Neutrophil (primary cell): Measurements from ENCODE around the gene TPGS2.

Experiments used
- H3K27ac ChIP-seq: fragments of 200-600 bp; sonication (generic); 2 replicates; pipeline ENCODE4 v1.5.1; 2016; ENCODE audit warnings: mild to moderate bottlenecking, moderate library complexity
- H3K27me3 ChIP-seq: fragments of 200-600 bp; sonication (generic); 2 replicates; pipeline ENCODE4 v1.6.0; 2016; ENCODE audit warnings: mild to moderate bottlenecking
- H3K36me3 ChIP-seq: fragments of 200-600 bp; sonication (generic); 2 replicates; pipeline ENCODE4 v1.5.1; 2017
- H3K4me1 ChIP-seq, 2 experiments: fragments of 200-600 bp in 1 of 2; sonication (generic) in 1 of 2; 1 replicate in 1 of 2; 2 replicates in 1 of 2; pipeline versions ENCODE4 v1.5.1 to v1.6.1; 2013 to 2016; ENCODE audit warnings: low read depth in 1 of 2, low read length in 1 of 2, mild to moderate bottlenecking in 1 of 2, moderate library complexity in 1 of 2; ENCODE audit not compliant: control insufficient read depth in 1 of 2, insufficient read depth in 1 of 2
- H3K4me3 ChIP-seq, 2 experiments: fragments of 200-600 bp in 1 of 2; sonication (generic) in 1 of 2; 1 replicate in 1 of 2; 2 replicates in 1 of 2; pipeline ENCODE4 v1.5.1; 2013 to 2016; ENCODE audit warnings: low read depth in 1 of 2, low read length in 1 of 2, mild to moderate bottlenecking in 1 of 2, moderate library complexity in 1 of 2
- H3K9me3 ChIP-seq: fragments of 200-600 bp; sonication (generic); 2 replicates; pipeline ENCODE4 v1.5.1; 2016
- TF ChIP-seq, protein P1 (sequence below): fragments of 200-600 bp; sonication (generic); IDR thresholded peaks from 2 replicates; pipeline ENCODE4 v1.5.1; 2016; ENCODE audit warnings: antibody characterized with exemption

The TPGS2 gene

GRCh38 chr18:36830158-36830495 is 1.3 kb upstream of the TPGS2 start:
- Histone ChIP-seq H3K4me3 (no peak overlapping the region), H3K27me3 (no peaks in the 10 kb centered on the region), H3K27ac (no peak overlapping the region), H3K9me3 (no peaks in the 10 kb centered on the region), H3K4me1 (peaks cover 17 to 18% of the 10 kb centered on the region in 2 experiments), H3K36me3 (no peaks in the 10 kb centered on the region)
- TF ChIP-seq, protein P1, sequence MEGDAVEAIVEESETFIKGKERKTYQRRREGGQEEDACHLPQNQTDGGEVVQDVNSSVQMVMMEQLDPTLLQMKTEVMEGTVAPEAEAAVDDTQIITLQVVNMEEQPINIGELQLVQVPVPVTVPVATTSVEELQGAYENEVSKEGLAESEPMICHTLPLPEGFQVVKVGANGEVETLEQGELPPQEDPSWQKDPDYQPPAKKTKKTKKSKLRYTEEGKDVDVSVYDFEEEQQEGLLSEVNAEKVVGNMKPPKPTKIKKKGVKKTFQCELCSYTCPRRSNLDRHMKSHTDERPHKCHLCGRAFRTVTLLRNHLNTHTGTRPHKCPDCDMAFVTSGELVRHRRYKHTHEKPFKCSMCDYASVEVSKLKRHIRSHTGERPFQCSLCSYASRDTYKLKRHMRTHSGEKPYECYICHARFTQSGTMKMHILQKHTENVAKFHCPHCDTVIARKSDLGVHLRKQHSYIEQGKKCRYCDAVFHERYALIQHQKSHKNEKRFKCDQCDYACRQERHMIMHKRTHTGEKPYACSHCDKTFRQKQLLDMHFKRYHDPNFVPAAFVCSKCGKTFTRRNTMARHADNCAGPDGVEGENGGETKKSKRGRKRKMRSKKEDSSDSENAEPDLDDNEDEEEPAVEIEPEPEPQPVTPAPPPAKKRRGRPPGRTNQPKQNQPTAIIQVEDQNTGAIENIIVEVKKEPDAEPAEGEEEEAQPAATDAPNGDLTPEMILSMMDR: no peak

DNA sequence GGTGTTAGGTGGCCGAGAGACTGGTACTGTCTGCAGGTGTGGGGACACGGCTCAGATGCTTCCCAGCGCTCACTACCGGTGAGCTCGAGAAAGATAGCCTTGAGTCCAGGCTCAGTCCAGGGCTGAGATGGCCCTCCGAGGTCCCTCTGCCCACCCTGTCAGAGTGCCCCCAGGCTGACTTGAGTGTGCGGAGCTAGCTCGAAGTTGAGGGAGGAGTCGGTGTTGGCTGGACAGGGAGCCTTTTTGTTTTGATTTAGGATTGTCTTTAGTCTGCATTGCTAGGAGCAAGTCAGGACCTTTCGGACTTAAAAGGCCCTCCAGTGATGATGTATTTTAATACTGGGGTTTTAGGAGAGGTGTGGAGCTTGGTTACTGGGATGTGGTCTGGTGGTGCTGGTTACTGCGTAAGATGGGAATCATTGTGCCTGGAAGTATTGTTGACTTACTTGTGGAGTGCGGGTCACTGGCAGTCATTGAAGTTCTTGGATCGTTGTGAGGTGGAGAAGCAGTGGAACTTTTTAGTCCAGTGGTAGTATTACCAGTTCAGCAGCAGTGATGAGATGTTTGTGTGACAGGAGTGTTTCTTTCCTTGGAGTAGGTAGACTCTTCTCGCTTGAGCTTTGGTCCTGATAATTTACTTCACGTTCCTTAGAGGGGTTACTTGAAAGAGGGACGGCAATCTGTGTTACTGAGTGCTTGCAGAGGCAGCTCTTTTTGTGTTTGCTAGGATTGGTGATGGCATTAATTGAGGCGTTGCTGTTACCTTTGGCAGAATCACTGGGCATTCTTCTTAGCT is 758 bp upstream of the TPGS2 start:
- peaks cover 17 to 18% of the 10 kb centered on the region in 2 experiments for H3K4me1 ChIP-seq
- TF ChIP-seq, protein P1: no peak
- no peaks in the 10 kb centered on the region for H3K9me3 ChIP-seq
- H3K27ac ChIP-seq: peak overlapping the region; percentile 73
- H3K27me3 ChIP-seq: no peaks in the 10 kb centered on the region
- peak overlapping the region; percentile 94 for H3K4me3 ChIP-seq
- H3K36me3 ChIP-seq: no peaks in the 10 kb centered on the region

DNA sequence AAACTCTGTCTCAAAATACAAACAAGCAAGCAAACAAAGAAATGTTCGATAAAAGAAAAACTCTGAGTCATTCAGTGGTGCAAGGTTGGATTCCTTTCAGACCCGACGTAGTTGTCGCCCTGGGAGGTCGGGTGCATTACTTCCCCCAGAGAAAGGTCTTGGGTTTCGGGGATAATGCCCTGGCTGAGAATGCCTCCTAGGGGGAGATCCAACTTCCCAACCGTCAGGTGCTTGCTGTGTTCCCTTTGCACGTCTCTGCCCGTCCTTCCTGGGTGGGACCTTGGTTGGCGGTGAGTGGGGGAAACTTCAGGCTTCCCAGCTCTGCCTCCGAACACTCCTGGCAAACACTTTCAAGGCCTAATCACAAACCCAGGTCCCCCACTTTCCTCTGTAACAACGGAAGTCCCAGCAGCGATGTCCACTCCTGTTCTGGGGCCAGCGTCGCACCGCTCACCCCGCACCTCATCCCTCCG is 609 bp downstream of the TPGS2 start:
- H3K27me3 ChIP-seq: no peaks in the 10 kb centered on the region
- H3K4me1 ChIP-seq: peaks cover 17 to 18% of the 10 kb centered on the region in 2 experiments
- H3K27ac ChIP-seq: peak overlapping the region; percentile 73
- TF ChIP-seq, protein P1: no peak
- H3K4me3 ChIP-seq: peak overlapping the region; percentile 94
- no peaks in the 10 kb centered on the region for H3K36me3 ChIP-seq
- no peaks in the 10 kb centered on the region for H3K9me3 ChIP-seq

DNA sequence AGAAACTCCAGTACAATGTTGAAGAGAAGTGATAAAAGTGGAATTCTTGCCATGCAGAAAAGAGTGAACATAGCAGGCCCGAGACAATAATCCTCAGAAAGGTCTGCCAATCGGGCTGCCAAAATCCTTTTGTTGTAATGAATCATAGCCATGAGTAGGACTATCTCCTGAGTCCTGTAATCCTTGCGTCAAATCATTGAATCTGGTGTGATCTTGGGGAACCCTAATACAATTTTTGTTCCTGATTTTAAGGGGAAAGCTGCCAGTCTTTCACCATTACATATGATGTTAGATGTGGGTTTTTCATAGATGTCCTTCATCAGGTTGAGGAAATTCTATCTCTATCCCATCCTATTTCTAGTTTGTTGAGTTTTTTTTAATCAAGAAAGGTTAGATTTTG is 2.2 kb downstream of the TPGS2 start:
- no peak overlapping the region for H3K27ac ChIP-seq
- no peak overlapping the region for H3K4me3 ChIP-seq
- H3K36me3 ChIP-seq: no peaks in the 10 kb centered on the region
- H3K27me3 ChIP-seq: no peaks in the 10 kb centered on the region
- H3K4me1 ChIP-seq: peaks cover 17 to 18% of the 10 kb centered on the region in 2 experiments
- H3K9me3 ChIP-seq: no peaks in the 10 kb centered on the region
- TF ChIP-seq, protein P1: no peak

- Histone ChIP-seq H3K27ac (no peak overlapping the region), H3K9me3 (no peaks in the 10 kb centered on the region), H3K36me3 (no peaks in the 10 kb centered on the region), H3K27me3 (no peaks in the 10 kb centered on the region), H3K4me3 (no peak overlapping the region), H3K4me1 (peaks cover 17 to 18% of the 10 kb centered on the region in 2 experiments)
- TF ChIP-seq, protein P1: no peak
These were observed 3.3 kb downstream of the TPGS2 start for GRCh38 chr18:36825526-36825925.
